Measurements from ENCODE around the gene PIK3R5.

PIK3R5 gene

DNA sequence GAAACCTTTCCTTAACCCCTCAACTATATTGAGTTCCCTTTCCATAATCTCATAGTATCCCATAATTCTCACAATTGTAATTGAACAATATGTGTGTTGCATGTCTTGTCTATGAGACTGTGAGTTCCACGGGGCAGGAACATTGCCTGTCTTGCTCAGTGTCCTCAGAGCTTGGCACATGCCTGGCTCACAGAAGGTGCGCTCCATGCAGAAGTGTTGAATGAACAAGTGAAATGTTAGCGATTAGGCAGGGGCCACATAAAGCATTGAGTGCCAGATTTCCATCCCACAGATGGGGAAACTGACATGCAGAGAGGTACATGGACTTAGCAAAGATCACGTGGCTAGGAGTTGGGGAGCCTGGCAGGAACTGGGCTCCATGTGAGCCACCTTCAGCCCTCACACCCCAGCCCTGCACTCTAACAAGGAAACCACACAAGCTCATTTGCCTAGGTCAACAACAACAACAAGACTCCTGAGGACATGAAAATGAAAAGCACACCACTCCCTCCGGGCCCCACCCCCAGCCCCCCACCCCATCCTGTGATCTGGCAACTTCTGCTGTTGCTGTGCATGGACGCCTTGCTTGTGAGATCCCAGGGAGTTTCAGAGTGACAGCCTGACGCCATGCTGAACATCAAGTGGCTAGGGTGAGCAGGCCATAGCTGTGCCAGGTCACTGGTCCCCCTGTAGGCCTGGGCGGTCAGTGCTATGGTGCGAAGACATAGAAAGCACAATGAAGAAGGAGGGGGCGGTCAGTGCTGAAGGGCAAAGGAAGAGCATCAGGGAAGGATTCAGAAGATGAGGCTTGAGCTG, 5.0 kb downstream of the PIK3R5 start:
- Histone ChIP-seq H3K27ac (ENCODE audit: low read length) (no peak overlapping the region), H3K36me3 (ENCODE audit: control insufficient read depth, low read depth, low read length) (no peaks in the 10 kb centered on the region), H3K4me1 (ENCODE audit: control insufficient read depth, low read depth, low read length) (peaks cover 3% of the 10 kb centered on the region), H3K27me3 (ENCODE audit: control insufficient read depth, insufficient read depth, low read length) (peaks cover 19% of the 10 kb centered on the region), H3K9me3 (ENCODE audit: control insufficient read depth, low read depth, low read length) (no peaks in the 10 kb centered on the region), H3K9ac (ENCODE audit: low read length) (no peak overlapping the region), H3K4me3 (ENCODE audit: low read length) (no peak overlapping the region)

DNA sequence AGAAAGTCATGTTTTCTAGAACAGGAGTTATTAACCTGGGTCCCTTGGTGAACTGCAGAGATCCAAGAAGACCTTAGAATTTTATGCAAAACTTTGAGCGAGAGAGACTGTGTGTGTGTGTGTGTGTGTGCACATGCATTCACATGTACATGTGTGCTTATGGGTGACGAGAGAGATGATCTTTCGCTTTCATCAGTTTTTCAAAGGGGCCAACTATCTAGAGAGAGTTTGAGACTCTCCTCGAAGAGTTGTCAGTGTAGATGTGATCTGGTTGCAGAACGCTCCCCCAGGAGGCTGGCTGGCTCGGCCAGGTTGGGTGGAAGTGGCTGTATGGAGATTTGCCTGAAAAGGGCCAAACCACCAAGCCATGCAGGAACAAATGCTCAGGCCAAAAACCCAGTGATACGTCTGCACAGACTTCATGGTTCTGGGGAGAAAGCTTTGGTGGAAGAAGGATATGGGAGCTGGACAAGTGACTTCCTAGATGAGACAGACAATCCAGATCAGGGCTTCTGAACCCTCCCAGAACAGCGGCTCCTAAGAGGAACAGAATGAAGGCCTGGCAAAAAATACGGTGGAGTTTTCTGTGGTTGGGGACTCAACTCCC, 6.1 kb downstream of the PIK3R5 start:
- H3K9me3 ChIP-seq (ENCODE audit: control insufficient read depth, low read depth, low read length), result no peaks in the 10 kb centered on the region
- peaks cover 8% of the 10 kb centered on the region for H3K27me3 ChIP-seq (ENCODE audit: control insufficient read depth, insufficient read depth, low read length)
- H3K4me1 ChIP-seq (ENCODE audit: control insufficient read depth, low read depth, low read length), result no peaks in the 10 kb centered on the region
- H3K27ac ChIP-seq (ENCODE audit: low read length), result no peak overlapping the region
- no peaks in the 10 kb centered on the region for H3K36me3 ChIP-seq (ENCODE audit: control insufficient read depth, low read depth, low read length)
- no peak overlapping the region for H3K4me3 ChIP-seq (ENCODE audit: low read length)
- H3K9ac ChIP-seq (ENCODE audit: low read length), result no peak overlapping the region

DNA sequence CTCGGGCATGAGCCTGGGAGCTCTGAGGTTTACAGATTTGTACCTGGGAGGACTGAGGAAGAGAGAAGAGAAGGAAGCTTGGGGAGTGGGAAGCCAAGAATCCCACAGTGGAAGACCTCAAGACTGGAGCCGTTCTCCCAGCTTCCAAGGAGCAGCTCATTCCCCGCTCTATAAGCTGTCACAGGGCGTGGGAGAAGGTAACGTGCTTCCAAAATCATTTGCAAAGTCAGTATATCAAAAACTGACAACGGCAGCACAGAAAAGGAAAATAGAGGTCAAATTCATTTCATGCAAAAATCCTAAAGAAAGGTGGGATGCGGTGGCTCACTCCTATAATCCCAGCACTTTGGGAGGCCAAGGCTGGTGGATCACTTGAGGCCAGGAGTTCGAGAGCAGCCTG, 7.8 kb downstream of the PIK3R5 start:
- Histone ChIP-seq H3K4me3 (ENCODE audit: low read length) (no peak overlapping the region), H3K9ac (ENCODE audit: low read length) (no peak overlapping the region), H3K27ac (ENCODE audit: low read length) (no peak overlapping the region), H3K4me1 (ENCODE audit: control insufficient read depth, low read depth, low read length) (no peaks in the 10 kb centered on the region), H3K36me3 (ENCODE audit: control insufficient read depth, low read depth, low read length) (no peaks in the 10 kb centered on the region), H3K9me3 (ENCODE audit: control insufficient read depth, low read depth, low read length) (no peaks in the 10 kb centered on the region), H3K27me3 (ENCODE audit: control insufficient read depth, insufficient read depth, low read length) (no peaks in the 10 kb centered on the region)

DNA sequence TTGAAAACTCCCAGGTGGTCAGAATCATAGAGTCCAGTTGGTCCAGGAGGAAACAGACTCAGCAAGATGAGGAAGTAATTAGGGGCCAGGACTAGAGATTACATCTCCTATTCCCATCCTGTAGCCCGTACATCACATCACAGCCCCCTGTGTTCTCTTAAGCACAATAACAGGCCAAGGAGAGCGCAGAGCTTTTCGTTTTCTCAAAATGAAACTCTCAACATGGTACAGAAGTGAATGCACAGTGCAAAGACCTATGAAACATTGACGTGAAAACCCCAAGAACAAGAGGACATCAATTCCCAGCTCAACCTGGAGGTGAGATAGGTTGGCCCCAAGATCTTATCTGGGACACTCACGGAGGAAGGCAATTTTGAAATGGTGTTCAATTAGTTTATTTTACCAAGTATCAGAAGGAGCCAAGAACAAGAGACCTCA, 9.0 kb downstream of the PIK3R5 start:
- H3K4me3 ChIP-seq (ENCODE audit: low read length), result no peak overlapping the region
- H3K4me1 ChIP-seq (ENCODE audit: control insufficient read depth, low read depth, low read length), result no peaks in the 10 kb centered on the region
- H3K27me3 ChIP-seq (ENCODE audit: control insufficient read depth, insufficient read depth, low read length), result no peaks in the 10 kb centered on the region
- no peak overlapping the region for H3K27ac ChIP-seq (ENCODE audit: low read length)
- no peaks in the 10 kb centered on the region for H3K9me3 ChIP-seq (ENCODE audit: control insufficient read depth, low read depth, low read length)
- H3K36me3 ChIP-seq (ENCODE audit: control insufficient read depth, low read depth, low read length), result no peaks in the 10 kb centered on the region
- no peak overlapping the region for H3K9ac ChIP-seq (ENCODE audit: low read length)

DNA sequence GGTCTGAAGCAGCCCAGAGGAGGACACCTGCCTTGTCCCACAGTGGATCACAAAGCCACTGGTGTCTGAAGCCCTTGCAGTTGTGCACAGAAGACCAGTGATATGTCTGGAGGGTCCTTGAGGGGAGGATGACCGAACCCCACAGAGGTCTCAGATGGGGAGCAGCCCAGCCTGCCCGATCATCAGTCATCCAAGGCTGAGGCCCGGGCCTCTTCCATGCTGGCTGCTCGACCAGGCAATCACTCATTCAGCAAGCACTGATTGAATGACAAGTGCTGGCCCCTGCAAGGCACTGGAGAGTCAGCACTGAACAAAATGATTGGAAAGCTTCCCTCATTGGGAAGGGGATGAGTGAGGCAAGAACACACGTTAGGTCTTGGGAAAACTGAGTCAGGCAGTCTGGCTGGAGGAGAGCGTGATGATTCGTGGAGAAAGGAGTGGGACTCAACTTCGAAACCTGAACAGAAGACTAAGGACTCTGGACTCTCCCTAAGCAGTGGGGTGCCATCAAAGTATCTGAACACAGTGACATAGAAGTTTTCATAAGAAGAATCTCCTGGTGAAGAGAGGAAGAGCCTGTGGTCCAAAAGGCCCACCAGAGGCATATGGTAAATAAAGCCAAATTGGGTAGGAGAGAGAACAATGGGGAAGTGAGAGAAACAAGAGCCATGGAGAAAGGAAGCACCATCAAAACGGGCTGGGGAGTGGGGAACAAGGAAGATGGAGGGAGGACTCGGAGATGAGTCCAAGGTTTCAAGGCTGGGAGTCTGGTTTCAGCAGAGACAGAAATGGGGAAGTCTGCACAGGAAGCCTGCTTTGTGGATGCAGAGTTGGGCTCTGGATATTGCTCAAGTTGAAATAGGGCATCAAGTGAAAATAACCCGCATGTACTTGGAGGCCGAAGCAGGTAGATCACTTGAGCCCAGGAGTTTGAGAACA, 10.2 kb downstream of the PIK3R5 start:
- H3K9me3 ChIP-seq (ENCODE audit: control insufficient read depth, low read depth, low read length), result no peaks in the 10 kb centered on the region
- no peak overlapping the region for H3K9ac ChIP-seq (ENCODE audit: low read length)
- H3K4me3 ChIP-seq (ENCODE audit: low read length), result no peak overlapping the region
- no peaks in the 10 kb centered on the region for H3K36me3 ChIP-seq (ENCODE audit: control insufficient read depth, low read depth, low read length)
- no peaks in the 10 kb centered on the region for H3K27me3 ChIP-seq (ENCODE audit: control insufficient read depth, insufficient read depth, low read length)
- no peaks in the 10 kb centered on the region for H3K4me1 ChIP-seq (ENCODE audit: control insufficient read depth, low read depth, low read length)
- no peak overlapping the region for H3K27ac ChIP-seq (ENCODE audit: low read length)

DNA sequence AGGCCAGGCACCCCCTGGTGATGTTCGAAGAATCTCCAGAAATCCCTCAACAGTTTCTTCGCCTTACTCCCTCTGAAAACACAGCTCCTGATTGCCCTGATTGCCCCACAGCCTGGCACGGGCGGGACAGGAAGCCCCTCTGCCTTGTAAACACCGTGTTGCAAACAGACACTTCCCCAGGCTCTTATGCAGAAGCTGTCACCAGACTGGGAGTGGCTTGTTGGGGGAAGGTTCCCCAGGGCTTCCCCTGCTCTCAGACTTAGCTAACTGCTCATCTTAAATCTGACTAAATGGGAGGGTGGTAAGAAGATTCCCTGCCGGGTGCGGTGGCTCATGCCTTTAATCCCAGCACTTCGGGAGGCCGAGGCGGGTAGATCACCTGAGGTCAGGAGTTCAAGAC, 11.2 kb downstream of the PIK3R5 start:
- no peak overlapping the region for H3K4me3 ChIP-seq (ENCODE audit: low read length)
- no peaks in the 10 kb centered on the region for H3K36me3 ChIP-seq (ENCODE audit: control insufficient read depth, low read depth, low read length)
- H3K9ac ChIP-seq (ENCODE audit: low read length), result no peak overlapping the region
- no peak overlapping the region for H3K27ac ChIP-seq (ENCODE audit: low read length)
- no peaks in the 10 kb centered on the region for H3K9me3 ChIP-seq (ENCODE audit: control insufficient read depth, low read depth, low read length)
- H3K27me3 ChIP-seq (ENCODE audit: control insufficient read depth, insufficient read depth, low read length), result no peaks in the 10 kb centered on the region
- H3K4me1 ChIP-seq (ENCODE audit: control insufficient read depth, low read depth, low read length), result no peaks in the 10 kb centered on the region

DNA sequence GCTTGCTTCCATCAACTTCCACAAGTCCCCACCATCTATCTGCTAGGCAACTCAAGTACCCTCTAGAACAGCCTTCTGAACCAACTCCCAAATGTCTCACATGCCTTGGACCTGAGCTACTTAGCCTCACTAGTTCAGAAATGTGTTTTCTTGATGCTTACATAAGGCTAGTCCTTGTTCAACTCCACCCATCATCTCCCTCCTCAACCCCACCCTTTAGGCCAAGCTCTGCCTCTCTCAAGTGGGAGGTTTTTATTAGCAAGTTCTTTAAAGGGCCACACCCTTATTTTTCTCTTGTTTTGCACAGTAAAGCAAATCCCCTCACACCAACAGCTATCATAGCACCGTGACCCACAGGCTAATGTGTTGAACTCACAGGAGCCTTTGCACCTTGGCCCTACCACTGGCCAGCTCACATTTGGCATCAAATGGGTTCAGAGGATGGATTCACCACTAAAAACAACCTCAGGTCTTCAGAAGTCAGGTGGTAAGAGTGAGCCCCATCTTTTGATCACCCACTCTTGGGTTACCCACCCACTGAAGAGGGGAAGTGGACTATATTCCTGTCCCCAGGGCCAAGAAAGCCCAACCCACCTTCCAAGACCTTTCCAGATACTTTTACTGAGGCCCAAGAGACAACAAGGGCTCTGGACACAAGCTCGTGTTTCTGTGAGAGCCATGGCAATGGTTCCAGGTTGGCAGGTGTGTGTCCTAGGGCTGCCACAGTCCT, 12.2 kb downstream of the PIK3R5 start:
- Histone ChIP-seq H3K27me3 (ENCODE audit: control insufficient read depth, insufficient read depth, low read length) (no peaks in the 10 kb centered on the region), H3K4me1 (ENCODE audit: control insufficient read depth, low read depth, low read length) (no peaks in the 10 kb centered on the region), H3K9me3 (ENCODE audit: control insufficient read depth, low read depth, low read length) (no peaks in the 10 kb centered on the region), H3K4me3 (ENCODE audit: low read length) (no peak overlapping the region), H3K27ac (ENCODE audit: low read length) (no peak overlapping the region), H3K36me3 (ENCODE audit: control insufficient read depth, low read depth, low read length) (no peaks in the 10 kb centered on the region), H3K9ac (ENCODE audit: low read length) (no peak overlapping the region)

DNA sequence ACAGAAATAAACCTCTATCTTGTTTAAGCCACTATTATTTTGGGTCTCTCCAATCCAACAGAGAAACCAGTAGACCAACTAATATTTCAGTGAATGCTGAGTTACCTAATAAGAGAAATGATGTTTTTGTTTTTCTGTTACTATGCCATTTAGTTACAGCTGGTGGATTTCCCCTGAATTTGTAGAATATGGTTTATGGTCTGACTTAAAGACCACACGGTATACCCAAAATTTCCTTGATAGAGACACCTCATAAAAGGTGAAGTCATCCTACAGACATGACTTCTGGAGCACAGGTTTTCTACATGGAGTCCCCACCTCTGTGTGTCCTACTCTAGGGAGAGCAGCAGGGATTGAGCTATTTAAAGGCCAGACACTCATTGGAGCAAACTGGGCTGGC, 13.3 kb downstream of the PIK3R5 start:
- Histone ChIP-seq H3K4me1 (ENCODE audit: control insufficient read depth, low read depth, low read length) (no peaks in the 10 kb centered on the region), H3K4me3 (ENCODE audit: low read length) (no peak overlapping the region), H3K27me3 (ENCODE audit: control insufficient read depth, insufficient read depth, low read length) (no peaks in the 10 kb centered on the region), H3K9me3 (ENCODE audit: control insufficient read depth, low read depth, low read length) (no peaks in the 10 kb centered on the region), H3K27ac (ENCODE audit: low read length) (no peak overlapping the region), H3K9ac (ENCODE audit: low read length) (no peak overlapping the region), H3K36me3 (ENCODE audit: control insufficient read depth, low read depth, low read length) (no peaks in the 10 kb centered on the region)

DNA sequence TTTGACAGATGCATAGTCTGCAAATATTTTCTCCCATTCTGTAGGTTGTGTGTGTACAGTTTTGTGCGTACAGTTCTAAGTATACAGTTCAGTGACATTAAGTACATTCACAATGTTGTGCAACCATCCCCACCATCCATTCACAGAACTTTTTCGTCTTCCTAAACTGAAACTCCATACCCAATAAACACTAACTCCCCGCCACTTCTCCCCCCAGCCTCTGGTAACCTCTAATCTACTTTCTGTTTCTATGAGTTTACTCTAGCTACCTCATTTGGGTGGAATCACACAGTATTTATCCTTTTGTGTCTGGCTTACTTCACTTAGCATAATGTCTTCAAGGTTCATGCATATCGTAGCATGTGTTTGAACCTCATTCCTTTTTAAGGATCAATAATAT, 14.3 kb downstream of the PIK3R5 start:
- Histone ChIP-seq H3K4me3 (ENCODE audit: low read length) (no peak overlapping the region), H3K27ac (ENCODE audit: low read length) (no peak overlapping the region), H3K4me1 (ENCODE audit: control insufficient read depth, low read depth, low read length) (no peaks in the 10 kb centered on the region), H3K9me3 (ENCODE audit: control insufficient read depth, low read depth, low read length) (no peaks in the 10 kb centered on the region), H3K27me3 (ENCODE audit: control insufficient read depth, insufficient read depth, low read length) (no peaks in the 10 kb centered on the region), H3K9ac (ENCODE audit: low read length) (no peak overlapping the region), H3K36me3 (ENCODE audit: control insufficient read depth, low read depth, low read length) (no peaks in the 10 kb centered on the region)

DNA sequence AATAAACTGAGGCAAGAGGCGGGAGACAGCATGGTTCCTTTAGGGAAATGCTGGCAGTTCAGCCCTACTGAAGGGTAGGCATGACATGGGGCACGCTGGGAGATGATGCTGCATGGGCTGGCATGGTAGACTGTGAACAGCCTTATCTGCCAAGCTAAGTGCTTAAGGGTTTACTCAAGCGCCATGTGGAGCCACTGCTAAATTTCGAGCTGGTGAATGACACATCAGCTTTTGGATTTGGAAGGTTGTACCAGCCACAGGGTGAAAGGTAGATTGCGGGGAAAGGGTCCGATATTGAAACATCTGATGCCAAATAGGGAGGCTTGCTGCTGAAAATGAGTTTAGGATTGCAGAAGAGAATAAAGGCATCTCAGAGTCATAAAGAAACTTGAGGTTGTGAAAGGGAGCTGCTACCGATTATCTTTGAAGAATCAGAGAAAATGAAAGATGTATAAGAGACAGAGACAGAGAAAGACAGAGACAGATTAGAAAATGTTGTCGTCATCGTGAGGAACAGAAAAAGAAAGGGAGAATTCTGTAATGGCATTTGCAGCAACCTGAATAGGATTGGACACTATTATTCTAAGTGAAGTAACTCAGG, 16.3 kb downstream of the PIK3R5 start:
- Histone ChIP-seq H3K9me3 (ENCODE audit: control insufficient read depth, low read depth, low read length) (no peaks in the 10 kb centered on the region), H3K9ac (ENCODE audit: low read length) (no peak overlapping the region), H3K4me1 (ENCODE audit: control insufficient read depth, low read depth, low read length) (no peaks in the 10 kb centered on the region), H3K36me3 (ENCODE audit: control insufficient read depth, low read depth, low read length) (no peaks in the 10 kb centered on the region), H3K27ac (ENCODE audit: low read length) (no peak overlapping the region), H3K27me3 (ENCODE audit: control insufficient read depth, insufficient read depth, low read length) (no peaks in the 10 kb centered on the region), H3K4me3 (ENCODE audit: low read length) (no peak overlapping the region)

DNA sequence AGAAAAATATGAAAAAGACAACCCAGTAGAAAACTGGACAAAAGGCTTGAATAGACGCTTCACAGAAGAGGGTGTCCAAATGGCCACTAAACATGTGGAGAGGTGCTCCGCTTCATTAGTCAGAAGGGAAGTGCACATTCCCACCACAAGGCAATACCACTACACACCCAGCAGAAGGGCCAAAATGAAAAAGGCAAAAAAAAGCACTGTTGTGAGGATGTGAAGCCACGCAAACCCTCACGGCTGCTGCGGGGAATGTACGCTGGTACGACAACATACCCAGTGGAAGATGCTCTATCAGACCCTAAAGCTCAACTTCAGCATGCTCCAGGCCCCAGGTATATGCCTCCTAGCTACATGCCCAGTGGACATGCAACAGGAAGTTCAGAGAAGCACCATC, 17.0 kb downstream of the PIK3R5 start:
- H3K36me3 ChIP-seq (ENCODE audit: control insufficient read depth, low read depth, low read length), result no peaks in the 10 kb centered on the region
- no peak overlapping the region for H3K27ac ChIP-seq (ENCODE audit: low read length)
- no peaks in the 10 kb centered on the region for H3K27me3 ChIP-seq (ENCODE audit: control insufficient read depth, insufficient read depth, low read length)
- no peak overlapping the region for H3K9ac ChIP-seq (ENCODE audit: low read length)
- H3K4me1 ChIP-seq (ENCODE audit: control insufficient read depth, low read depth, low read length), result no peaks in the 10 kb centered on the region
- no peaks in the 10 kb centered on the region for H3K9me3 ChIP-seq (ENCODE audit: control insufficient read depth, low read depth, low read length)
- no peak overlapping the region for H3K4me3 ChIP-seq (ENCODE audit: low read length)
